ENCODE results near the gene USP9Y.

Gene USP9Y

DNA sequence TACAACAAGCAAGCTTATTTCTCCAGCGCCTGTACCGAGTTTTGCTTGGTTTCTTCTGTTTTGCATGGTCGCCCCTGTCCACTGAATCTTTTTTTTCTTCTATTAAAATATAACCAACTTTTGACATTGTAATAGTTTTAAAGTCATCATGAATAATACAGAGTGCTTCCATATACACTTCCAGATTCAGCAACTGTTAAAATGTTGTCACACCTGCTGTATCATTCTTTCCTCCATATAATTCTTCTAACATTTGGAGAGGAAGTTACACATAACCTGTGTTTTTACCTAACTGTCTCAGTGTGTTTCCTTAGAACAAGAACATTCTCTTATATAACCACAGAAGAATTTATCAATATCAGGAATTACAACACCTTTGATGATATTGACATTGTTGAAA lies 83.5 kb downstream of the USP9Y start:
- no peak for DNase-seq

DNA sequence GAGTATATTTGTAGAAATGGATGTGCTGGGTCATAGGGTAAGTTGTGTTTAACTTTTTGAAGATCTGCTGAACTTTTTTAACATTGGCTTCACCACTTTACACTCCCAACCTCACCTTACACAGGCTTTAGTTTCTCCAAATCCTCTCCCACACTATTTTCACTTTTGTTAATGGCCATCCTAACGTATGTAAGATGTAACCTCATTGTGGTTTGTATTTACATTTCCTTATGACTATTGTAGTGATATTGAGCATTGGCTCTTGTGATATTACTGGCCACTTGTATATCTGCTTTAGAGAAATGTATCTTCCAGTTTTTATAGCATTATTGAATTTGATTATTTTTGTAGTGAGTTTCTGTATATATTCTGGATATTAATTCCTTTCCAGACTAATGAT lies 93.0 kb downstream of the USP9Y start:
- no peak for DNase-seq

DNA sequence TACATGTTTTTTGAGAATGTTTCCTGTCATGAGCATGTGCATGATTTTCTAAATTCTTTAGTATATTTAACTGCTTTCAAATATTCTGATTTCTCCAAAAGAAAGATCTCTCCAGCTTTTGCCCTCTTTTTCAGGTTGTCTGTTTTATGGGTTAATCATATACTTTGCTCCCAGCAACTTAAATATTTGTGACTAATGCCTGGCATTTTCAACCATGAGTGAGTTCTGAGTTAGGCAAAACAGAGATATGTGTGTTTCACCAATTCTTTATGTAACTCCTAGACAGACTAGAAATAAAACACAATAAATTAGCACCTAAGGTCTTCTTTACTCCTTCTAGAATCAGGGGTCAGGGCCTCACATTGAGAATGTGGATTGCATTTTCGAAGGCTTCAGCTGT lies 107.0 kb downstream of the USP9Y start:
- no peak for DNase-seq

DNA sequence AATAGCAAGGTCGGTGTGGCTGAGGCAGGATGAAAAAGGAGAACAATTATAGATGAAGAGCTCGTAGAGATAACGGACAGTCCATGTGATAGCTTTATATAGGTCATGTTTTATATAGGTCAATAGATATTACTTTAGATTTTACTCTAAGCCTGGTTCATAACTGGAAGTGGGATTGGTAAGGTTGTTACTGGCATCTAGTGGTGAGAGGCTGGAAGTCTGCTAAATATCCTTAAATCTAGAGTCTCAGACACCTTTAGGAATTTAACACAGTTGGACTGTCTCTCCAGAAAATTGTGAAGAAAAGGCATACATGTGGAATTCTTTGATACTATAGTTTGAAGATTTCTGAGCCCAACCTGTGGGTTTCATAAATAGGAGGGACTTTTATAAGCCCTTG lies 108.0 kb downstream of the USP9Y start:
- no peak for DNase-seq

DNA sequence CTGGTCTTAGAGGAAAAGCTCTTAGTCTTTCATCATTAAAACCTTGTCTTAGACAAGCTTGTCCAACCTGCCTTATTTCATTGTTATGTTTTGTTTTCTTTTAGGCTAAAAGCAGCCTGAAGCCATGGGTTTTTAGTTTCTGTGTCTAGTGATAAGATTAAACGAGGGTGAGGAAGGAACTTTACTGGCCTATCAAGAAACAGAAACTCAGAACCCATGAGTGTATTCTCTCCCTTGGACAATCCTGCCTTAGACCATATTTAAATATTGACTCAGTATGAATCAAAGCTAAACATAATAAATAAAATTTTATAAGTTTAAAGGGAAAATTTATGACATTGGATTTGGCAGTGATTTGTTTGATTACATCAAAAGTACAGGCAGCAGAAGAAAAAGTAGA lies 122.4 kb downstream of the USP9Y start:
- no peak for DNase-seq

DNA sequence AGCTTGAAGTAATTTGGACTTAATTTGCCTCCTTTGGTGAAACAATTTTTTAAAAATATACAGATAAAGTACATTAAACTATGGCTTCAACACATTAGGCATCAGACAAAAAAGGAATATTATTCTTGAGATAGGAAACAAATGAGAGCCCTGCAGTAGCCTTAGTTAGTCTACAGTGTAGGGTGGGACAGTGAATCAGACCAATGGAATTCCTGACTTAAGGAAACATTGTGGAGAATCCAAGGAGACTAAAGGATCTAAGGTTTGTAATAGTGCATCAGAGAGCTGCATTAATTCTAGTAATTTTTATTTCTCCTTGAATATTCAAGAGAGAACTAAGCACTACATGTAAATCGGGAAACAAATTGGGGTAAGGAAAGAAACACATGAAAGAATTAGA lies 125.8 kb downstream of the USP9Y start:
- no peak for DNase-seq

DNA sequence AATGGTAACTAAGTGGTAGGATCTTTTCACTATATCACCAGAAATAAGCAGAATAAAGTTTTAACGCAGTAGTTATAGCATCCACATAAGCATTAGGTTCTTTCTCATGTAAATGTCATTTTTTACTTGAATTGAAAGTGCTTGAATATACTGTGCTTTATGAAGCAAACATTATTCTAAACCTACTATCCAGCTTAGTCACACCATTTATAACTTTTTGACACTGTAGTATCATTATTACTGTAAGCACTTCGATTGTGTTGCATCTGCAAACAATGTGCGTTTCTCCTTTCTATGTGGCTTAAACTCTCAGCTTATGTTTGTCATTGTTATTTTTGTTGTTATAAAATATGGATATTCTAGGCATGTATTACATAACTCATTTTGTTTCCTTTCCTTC lies 132.3 kb downstream of the USP9Y start:
- DNase-seq, result no peak

DNA sequence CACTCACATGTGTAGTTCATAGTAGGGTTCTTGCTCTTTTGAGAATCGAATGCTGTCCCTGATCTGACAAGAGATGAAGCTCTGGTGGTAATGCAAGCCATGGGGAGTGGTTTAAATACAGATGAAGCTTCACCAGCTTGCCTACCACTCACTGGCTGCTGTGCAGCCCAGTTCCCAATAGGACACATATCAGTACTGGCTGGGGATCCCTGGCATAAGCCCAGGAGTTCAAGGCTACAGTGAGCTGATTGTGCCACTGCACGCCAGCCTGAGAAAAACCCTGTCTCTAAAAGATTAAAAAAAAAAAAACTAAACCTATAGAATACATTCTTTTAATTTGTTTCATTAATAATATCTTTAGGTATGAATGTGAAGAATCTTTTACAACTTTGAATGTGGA lies 136.5 kb downstream of the USP9Y start:
- DNase-seq, result no peak

DNA sequence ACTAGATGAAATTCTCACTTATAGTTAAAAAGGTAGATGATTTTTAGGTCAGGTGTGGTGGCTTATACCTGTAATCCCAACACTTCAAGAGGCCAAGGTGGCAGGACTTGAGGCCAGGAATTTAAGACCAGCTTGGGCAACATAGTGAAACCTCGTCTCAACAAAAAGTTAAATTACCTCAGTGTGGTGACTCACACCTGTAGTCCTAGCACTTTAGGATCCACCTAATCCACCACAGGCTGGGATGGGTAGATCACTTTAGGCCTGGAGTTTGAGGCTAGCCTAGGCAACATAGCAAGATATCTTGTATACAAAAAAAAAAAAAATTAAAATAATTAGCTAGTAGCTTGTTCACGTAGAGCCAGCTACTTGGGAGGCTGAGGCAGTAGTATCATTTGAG lies 140.3 kb downstream of the USP9Y start:
- no peak for DNase-seq

DNA sequence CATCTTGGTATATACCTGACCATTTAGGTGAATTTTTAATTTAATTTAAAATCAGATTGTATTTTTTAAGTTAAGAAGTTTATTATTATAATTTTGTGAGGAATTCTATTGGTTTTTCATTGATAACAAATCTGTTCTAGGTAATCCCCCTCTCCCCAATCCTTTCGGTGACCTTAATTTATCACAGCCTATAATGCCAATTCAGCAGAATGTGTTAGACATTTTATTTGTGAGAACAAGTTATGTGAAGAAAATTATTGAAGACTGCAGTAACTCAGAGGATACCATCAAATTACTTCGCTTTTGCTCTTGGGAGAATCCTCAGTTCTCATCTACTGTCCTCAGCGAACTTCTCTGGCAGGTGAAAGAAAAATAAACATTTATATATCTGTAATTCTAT lies 145.8 kb downstream of the USP9Y start:
- no peak for DNase-seq

DNA sequence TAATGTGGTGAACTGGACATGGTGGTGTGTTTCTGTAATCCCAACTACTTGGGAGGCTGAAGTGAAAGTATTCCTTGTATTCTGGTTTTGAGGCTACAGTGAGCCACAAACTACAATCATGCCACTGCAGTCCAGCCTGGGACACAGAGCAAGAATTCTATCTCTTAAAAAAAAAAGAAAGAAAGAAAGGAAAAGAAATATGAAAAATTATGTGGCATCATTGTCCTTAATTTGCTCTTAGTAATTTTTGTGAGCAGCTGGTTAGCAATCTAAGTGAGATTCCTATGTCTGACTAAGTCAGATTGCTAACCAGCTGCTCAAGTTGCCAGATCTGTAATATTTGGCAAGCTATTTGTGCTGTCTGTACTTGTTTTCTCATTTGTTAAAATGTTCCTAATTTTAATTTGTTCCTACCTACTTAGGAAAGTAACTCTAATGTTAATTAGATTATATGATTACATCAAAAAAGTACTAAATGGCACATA lies 154.8 kb downstream of the USP9Y start:
- no peak for DNase-seq

DNA sequence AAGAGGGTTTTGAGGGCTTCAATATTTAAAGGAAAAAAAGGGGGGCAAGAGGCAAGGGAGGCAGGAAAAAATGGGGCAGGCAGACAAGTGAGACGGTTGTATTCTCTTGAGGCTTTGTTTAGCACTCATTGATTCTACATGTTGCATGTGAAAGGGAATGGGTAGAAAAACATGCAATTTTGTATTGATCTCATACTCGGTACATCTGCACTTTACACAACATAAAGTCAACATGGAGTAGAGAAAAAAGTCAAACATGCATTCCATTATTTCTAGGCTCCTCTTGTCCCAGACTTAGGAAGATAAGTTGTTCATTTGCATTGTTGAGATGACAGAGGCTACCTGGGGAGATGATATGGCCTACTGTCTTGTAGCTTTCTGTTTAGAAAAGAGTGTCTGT lies 166.9 kb downstream of the USP9Y start:
- DNase-seq, result no peak

DNA sequence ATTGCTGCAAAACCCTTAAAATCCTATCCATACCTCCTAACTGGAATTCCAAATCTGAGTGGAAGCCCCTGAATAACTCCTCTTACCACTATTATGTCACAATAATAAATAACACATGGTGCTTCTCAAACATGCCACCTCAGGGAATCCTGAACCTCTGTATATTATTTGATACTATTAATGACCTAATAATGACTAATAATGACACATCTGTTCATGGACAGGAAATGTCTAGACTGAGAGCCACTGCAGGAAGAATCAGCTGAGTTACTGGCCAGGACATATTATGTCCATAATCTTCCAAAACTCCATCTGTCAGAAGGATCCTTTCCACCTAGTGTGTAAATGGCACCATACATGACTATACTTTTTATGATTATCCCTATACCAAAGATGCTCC lies 195.9 kb downstream of the USP9Y start:
- no peak for DNase-seq

DNA sequence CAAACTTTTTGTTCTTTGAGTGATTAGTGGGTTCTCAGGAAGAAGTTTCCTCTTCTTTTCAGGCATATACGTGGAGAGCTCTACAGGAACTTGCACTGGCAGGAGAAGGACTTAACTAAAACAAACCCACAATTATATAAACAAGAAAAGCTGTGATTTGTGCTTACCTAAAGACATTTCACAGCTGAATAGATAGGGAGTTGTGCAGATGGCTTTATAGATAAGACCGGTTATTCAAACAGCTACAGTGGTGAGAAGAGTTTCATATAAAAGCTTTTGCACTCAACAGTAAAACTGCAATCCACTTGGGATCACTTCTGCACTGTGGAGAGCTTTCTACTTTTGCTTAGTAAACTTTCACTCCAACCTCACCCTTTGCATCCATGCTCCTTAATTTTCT lies 197.6 kb downstream of the USP9Y start:
- DNase-seq, result no peak

DNA sequence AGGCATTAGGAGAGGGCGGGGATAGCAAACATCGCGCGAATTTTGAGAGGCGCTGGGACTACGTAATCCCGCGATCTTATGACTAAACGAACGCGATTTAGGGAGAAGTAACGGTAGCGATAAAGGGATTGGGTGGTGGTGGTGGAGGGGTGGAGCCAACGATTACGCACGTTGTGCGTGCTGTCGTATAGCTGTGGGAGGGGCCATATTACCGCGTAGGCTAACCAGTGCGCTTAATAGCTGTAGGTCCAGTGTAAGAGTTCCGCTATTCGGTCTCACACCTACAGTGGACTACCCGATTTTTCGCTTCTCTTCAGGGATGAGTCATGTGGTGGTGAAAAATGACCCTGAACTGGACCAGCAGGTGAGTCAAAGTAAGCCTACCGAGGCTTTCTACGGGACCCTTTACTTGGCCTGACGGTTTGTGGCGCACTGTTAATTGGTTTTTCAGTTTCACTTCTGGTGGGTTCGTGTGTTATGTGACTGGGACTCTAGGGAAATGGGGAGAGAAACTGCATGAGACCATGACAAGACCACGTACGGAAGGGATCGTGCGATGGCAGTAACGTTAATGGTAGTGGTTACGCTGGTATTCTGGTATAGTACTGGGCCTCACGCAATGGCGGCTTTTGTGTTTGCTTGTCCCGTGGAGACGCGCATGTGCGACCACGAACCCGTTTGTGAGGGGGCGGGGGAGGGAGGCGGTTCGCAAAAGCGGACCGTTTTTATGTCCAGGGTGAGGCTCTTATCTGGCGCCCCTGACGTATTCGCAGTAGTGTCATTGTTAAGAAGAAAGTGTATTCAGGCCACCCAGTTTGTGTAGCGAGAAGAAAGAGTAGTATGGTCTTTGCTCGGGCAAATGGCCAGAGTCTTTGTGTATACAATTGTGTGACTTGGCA lies 203.8 kb downstream of the USP9Y start, which contains the start of gene DDX3Y:
Gene DDX3Y (plus strand): TSS at position 251 of the 899 bp plus-strand sequence. CDS start 69 bp downstream, at position 320.
- no peak for DNase-seq

DNA sequence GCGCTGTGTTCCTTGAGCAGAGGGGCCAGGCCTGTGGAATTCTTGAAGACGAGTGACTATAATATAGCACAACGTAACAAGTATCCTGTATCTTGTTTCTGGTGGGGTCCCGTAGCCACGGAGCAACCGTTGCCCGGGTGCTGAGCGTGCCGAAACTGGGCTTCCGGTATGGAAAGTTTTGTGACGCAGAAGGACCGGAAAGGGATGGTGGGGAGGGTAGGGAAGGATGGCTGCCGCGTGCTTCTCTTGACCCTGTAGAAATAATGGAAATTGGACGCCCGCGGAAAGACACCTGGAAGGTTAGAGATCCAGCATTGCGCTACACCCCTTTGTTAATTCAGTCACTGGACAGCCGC lies 204.5 kb downstream of the USP9Y start:
- no peak for DNase-seq

DNA sequence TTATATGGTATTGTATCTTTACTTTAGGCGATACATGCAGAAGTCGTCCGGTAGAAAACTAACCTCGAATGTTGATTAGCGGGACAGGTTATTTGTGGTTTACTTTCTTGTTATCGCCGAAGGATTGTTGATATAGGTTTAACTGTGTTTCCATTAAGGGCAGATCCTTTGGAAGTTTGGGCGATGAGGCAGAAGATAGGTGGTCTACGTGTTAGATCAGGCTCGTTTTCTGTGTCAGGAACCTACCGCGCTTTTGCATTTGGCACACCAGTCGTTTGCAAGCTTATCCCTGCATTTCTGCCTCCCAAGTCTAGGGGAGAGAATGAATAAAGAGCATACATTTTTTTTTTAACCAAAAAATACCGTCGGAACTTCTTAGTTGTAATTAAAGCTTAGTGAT lies 204.9 kb downstream of the USP9Y start:
- DNase-seq, result no peak

Data from NCI-H1694 (cell line).